Dendritic cell treated with granulocyte-macrophage colony-stimulating factor and Interleukin-4, amounts not matched to agents 40 ng/mL and 50 ng/mL, for 4 days (primary cell): Measurements from ENCODE around the gene MAGEC2.

Experiments
- H3K27ac Mint-ChIP-seq: one replicate; pipeline ENCODE4 v1.8.0; 2022; ENCODE audit warnings: mild to moderate bottlenecking, mixed read lengths
- H3K27me3 Mint-ChIP-seq: one replicate; pipeline ENCODE4 v1.8.0; 2022; ENCODE audit warnings: mild to moderate bottlenecking, mixed read lengths
- H3K36me3 Mint-ChIP-seq: one replicate; pipeline ENCODE4 v1.8.0; 2022; ENCODE audit warnings: low read depth, mixed read lengths
- H3K4me1 Mint-ChIP-seq: one replicate; pipeline ENCODE4 v1.8.0; 2022; ENCODE audit warnings: low read depth, mixed read lengths
- H3K4me3 Mint-ChIP-seq: one replicate; pipeline ENCODE4 v1.8.0; 2022; ENCODE audit warnings: mild to moderate bottlenecking, moderate library complexity, mixed read lengths
- H3K9me3 Mint-ChIP-seq: one replicate; pipeline ENCODE4 v1.8.0; 2022; ENCODE audit warnings: mixed read lengths
- intact Hi-C: fragments of 100-400 bp; cut with micrococcal nuclease; formaldehyde crosslinking; loops from one replicate; pipeline ENCODE4 v1.15.0; 2022

Gene MAGEC2

GRCh38 chrX:142204522-142205433, at the start of gene MAGEC2:
MAGEC2 (minus strand) TSS chrX:142205290; CDS start chrX:142203987, 1,303 bp downstream.
- no peak within 1 kb of the TSS for H3K27ac Mint-ChIP-seq

GRCh38 chrX:142251680-142252079, 46.6 kb upstream of the MAGEC2 start:
- Mint-ChIP-seq H3K27ac (no peak overlapping the region), H3K9me3 (no peaks in the 10 kb centered on the region), H3K27me3 (no peaks in the 10 kb centered on the region), H3K4me3 (no peak overlapping the region), H3K4me1 (no peaks in the 10 kb centered on the region), H3K36me3 (no peaks in the 10 kb centered on the region)
- intact Hi-C loops = no loop called here

More at GRCh38 chrX:142204522-142205433, at the start of gene MAGEC2:
- Mint-ChIP-seq H3K4me3 (no peak within 1 kb of the TSS), H3K27me3 (no peaks in the 10 kb centered on the region), H3K4me1 (no peaks in the 10 kb centered on the region), H3K36me3 (no peaks in the 10 kb centered on the region), H3K9me3 (peaks cover 6% of the 10 kb centered on the region)
- intact Hi-C loops = no loop called here

DNA sequence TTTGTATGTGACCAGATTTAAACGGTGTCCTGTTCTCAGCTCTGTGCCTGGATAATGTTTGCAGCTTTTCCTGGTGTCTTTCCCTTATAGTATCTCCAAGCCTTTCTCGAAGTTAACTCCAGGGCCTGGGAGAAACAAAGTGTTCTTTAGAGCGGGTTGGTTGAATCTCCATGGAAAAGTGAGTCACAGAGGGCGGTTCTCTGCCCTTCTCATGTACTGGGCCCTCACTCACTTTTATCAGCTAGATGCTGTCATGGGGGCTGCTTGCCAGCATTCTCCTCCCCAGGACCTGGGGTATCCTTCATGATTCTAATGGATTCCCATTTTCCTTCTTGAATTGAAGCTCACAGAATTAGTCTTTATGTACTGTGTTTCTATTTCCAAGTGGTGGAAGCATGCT, 46.1 kb upstream of the MAGEC2 start:
- intact Hi-C loops = no loop called here
- Mint-ChIP-seq H3K27ac (no peak overlapping the region), H3K27me3 (no peaks in the 10 kb centered on the region)

DNA sequence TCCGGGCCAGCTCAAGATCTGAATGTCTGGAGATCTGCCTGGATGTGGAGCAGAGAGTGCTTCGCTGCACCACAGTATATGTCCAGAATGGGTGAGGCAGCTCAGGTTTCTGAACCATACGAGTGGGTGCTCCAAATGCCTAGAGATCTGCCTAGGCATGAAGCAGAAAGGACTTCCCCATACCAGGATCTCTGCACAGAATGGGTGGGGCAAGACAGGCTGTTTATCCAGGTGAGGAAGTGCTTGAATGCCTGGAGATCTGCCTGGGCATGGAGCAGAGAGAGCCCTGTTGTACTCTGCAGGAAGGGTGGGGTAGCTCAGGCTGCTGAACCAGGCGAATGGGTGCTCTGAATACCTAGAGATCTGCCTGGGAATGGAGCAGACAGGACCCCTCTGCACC, 45.4 kb upstream of the MAGEC2 start:
- intact Hi-C loops = no loop called here
- no peak overlapping the region for H3K4me3 Mint-ChIP-seq
- H3K4me1 Mint-ChIP-seq = no peaks in the 10 kb centered on the region
- H3K9me3 Mint-ChIP-seq = no peaks in the 10 kb centered on the region
- no peak overlapping the region for H3K27ac Mint-ChIP-seq
- no peaks in the 10 kb centered on the region for H3K27me3 Mint-ChIP-seq
- no peaks in the 10 kb centered on the region for H3K36me3 Mint-ChIP-seq

More for the DNA sequence above, 46.1 kb upstream of the MAGEC2 start:
- Mint-ChIP-seq H3K36me3 (no peaks in the 10 kb centered on the region), H3K4me1 (no peaks in the 10 kb centered on the region), H3K9me3 (no peaks in the 10 kb centered on the region), H3K4me3 (no peak overlapping the region)

GRCh38 chrX:142249721-142250120, 44.6 kb upstream of the MAGEC2 start:
- H3K27ac Mint-ChIP-seq = no peak overlapping the region
- H3K27me3 Mint-ChIP-seq = no peaks in the 10 kb centered on the region
- no peaks in the 10 kb centered on the region for H3K9me3 Mint-ChIP-seq
- no peak overlapping the region for H3K4me3 Mint-ChIP-seq
- no peaks in the 10 kb centered on the region for H3K4me1 Mint-ChIP-seq
- no peaks in the 10 kb centered on the region for H3K36me3 Mint-ChIP-seq
- intact Hi-C loops = no loop called here

GRCh38 chrX:142244568-142244967, 39.5 kb upstream of the MAGEC2 start:
- Mint-ChIP-seq H3K9me3 (no peaks in the 10 kb centered on the region), H3K27ac (no peak overlapping the region), H3K4me3 (no peak overlapping the region), H3K27me3 (no peaks in the 10 kb centered on the region), H3K36me3 (no peaks in the 10 kb centered on the region), H3K4me1 (no peaks in the 10 kb centered on the region)
- intact Hi-C loops = no loop called here

- no peaks in the 10 kb centered on the region for H3K36me3 Mint-ChIP-seq
- no peak overlapping the region for H3K4me3 Mint-ChIP-seq
- no peak overlapping the region for H3K27ac Mint-ChIP-seq
- no peaks in the 10 kb centered on the region for H3K27me3 Mint-ChIP-seq
- no peaks in the 10 kb centered on the region for H3K4me1 Mint-ChIP-seq
- intact Hi-C loops = no loop called here
- H3K9me3 Mint-ChIP-seq = peaks cover 9% of the 10 kb centered on the region
These were observed 33.4 kb upstream of the MAGEC2 start for GRCh38 chrX:142238536-142238935.

DNA sequence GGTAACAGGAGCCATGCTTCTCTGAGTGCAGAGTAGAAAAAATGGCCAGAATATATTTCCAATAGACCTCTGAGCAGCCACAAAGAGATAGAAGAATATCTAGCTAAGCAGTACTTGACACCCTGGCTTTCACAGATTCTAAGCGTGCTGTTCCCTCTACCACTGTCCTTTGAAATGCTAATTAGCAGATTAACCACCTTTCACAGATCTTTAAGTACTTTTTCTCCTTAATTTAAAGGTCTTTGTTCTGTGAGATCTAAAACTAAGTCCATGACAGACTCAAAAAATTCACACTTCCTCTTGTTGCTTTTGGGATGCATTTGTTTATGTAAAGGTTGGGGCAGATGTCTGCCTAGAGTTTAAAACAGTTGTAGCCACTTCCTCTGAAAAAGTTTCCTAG, 28.3 kb upstream of the MAGEC2 start:
- Mint-ChIP-seq H3K4me3 (no peak overlapping the region), H3K27ac (no peak overlapping the region), H3K27me3 (no peaks in the 10 kb centered on the region), H3K9me3 (peaks cover 11% of the 10 kb centered on the region), H3K36me3 (no peaks in the 10 kb centered on the region), H3K4me1 (no peaks in the 10 kb centered on the region)
- intact Hi-C loops = no loop called here

- Mint-ChIP-seq H3K36me3 (no peaks in the 10 kb centered on the region), H3K4me1 (no peaks in the 10 kb centered on the region), H3K4me3 (no peak overlapping the region), H3K9me3 (no peaks in the 10 kb centered on the region), H3K27ac (no peak overlapping the region), H3K27me3 (no peaks in the 10 kb centered on the region)
- intact Hi-C loops = no loop called here
These were observed 9.0 kb upstream of the MAGEC2 start for GRCh38 chrX:142214081-142214480.

- Mint-ChIP-seq H3K4me1 (no peaks in the 10 kb centered on the region), H3K27me3 (no peaks in the 10 kb centered on the region), H3K36me3 (no peaks in the 10 kb centered on the region), H3K27ac (no peak overlapping the region), H3K9me3 (peaks cover 6% of the 10 kb centered on the region), H3K4me3 (no peak overlapping the region)
- intact Hi-C loops = no loop called here
These were observed 4.0 kb downstream of the MAGEC2 start for GRCh38 chrX:142201113-142201512.

GRCh38 chrX:142186103-142186502, 19.0 kb downstream of the MAGEC2 start:
- no peak overlapping the region for H3K27ac Mint-ChIP-seq
- no peaks in the 10 kb centered on the region for H3K4me1 Mint-ChIP-seq
- intact Hi-C loops = no loop called here
- no peaks in the 10 kb centered on the region for H3K36me3 Mint-ChIP-seq
- H3K4me3 Mint-ChIP-seq = no peak overlapping the region
- H3K27me3 Mint-ChIP-seq = no peaks in the 10 kb centered on the region
- peaks cover 9% of the 10 kb centered on the region for H3K9me3 Mint-ChIP-seq

GRCh38 chrX:142184756-142185602, 20.1 kb downstream of the MAGEC2 start:
- intact Hi-C loops = no loop called here
- H3K4me1 Mint-ChIP-seq = no peaks in the 10 kb centered on the region
- H3K27me3 Mint-ChIP-seq = no peaks in the 10 kb centered on the region
- H3K9me3 Mint-ChIP-seq = peaks cover 9% of the 10 kb centered on the region
- H3K36me3 Mint-ChIP-seq = no peaks in the 10 kb centered on the region
- no peak overlapping the region for H3K4me3 Mint-ChIP-seq
- H3K27ac Mint-ChIP-seq = no peak overlapping the region

GRCh38 chrX:142156567-142156966, 48.5 kb downstream of the MAGEC2 start:
- Mint-ChIP-seq H3K4me1 (no peaks in the 10 kb centered on the region), H3K36me3 (no peaks in the 10 kb centered on the region), H3K4me3 (no peak overlapping the region), H3K27ac (no peak overlapping the region), H3K27me3 (no peaks in the 10 kb centered on the region), H3K9me3 (no peaks in the 10 kb centered on the region)
- intact Hi-C loops = no loop called here
